ENCODE data around the gene ARSD.
"Not testable (repeated sequence)": the region's sequence is repeated elsewhere in the genome, so short reads cannot be mapped to it uniquely, and the experiment has no call there.

ARSD gene

GRCh38 chrX:2928583-2929434, at the start of gene ARSD:
TSS of gene ARSD (minus strand) at chrX:2929339. CDS start at chrX:2929275, 64 bp downstream.
- DNase-seq: peak; percentile 22 to 41

- not testable (repeated sequence) for DNase-seq
Measured at GRCh38 chrX:2978639-2979038, 49.5 kb upstream of the ARSD start.

- no peak for DNase-seq
Measured at GRCh38 chrX:2974961-2975360, 45.8 kb upstream of the ARSD start.

- no peak for DNase-seq
Measured at GRCh38 chrX:2972391-2972790, 43.3 kb upstream of the ARSD start.

GRCh38 chrX:2969021-2969420, 39.9 kb upstream of the ARSD start:
- no peak for DNase-seq

- DNase-seq: no peak
Measured at GRCh38 chrX:2967998-2968909, 39.1 kb upstream of the ARSD start.

- no peak for DNase-seq
Measured at GRCh38 chrX:2967584-2967983, 38.4 kb upstream of the ARSD start.

- no peak for DNase-seq
Measured at GRCh38 chrX:2967012-2967411, 37.9 kb upstream of the ARSD start.

GRCh38 chrX:2965965-2966364, 36.8 kb upstream of the ARSD start:
- DNase-seq: no peak

- not testable (repeated sequence) for DNase-seq
Measured at GRCh38 chrX:2963992-2964794, 35.1 kb upstream of the ARSD start.

GRCh38 chrX:2963449-2963848, 34.3 kb upstream of the ARSD start:
- not testable (repeated sequence) for DNase-seq

GRCh38 chrX:2962381-2962780, 33.2 kb upstream of the ARSD start:
- DNase-seq: no peak

- DNase-seq: no peak
Measured at GRCh38 chrX:2960861-2961515, 31.8 kb upstream of the ARSD start.

- no peak for DNase-seq
Measured at GRCh38 chrX:2958199-2958598, 29.1 kb upstream of the ARSD start.

GRCh38 chrX:2955838-2956237, 26.7 kb upstream of the ARSD start:
- no peak for DNase-seq

GRCh38 chrX:2955281-2955680, 26.1 kb upstream of the ARSD start:
- no peak for DNase-seq

- no peak for DNase-seq
Measured at GRCh38 chrX:2954541-2954940, 25.4 kb upstream of the ARSD start.

- not testable (repeated sequence) for DNase-seq
Measured at GRCh38 chrX:2937942-2938341, 8.8 kb upstream of the ARSD start.

GRCh38 chrX:2934715-2935710, 5.9 kb upstream of the ARSD start:
- DNase-seq: no peak

- no peak for DNase-seq
Measured at GRCh38 chrX:2933125-2933900, 4.2 kb upstream of the ARSD start.

Data from bone marrow (tissue), 2 donors.